8988T (cell line): Measurements from ENCODE around the gene ERBB2.

ENCODE experiments used
- DNase-seq: peaks from one replicate; pipeline ENCODE4 v3.0.0; 2011

The ERBB2 gene

GRCh38 chr17:39699818-39700147, at the start of gene ERBB2:
Gene ERBB2 (plus strand): TSS chr17:39700064. CDS start chr17:39700239, 175 bp downstream.
- peak; percentile 75 for DNase-seq

GRCh38 chr17:39650121-39650579, 49.7 kb upstream of the ERBB2 start:
- no peak for DNase-seq

GRCh38 chr17:39651923-39652586, 47.8 kb upstream of the ERBB2 start:
- no peak for DNase-seq

GRCh38 chr17:39652587-39653315, 47.1 kb upstream of the ERBB2 start:
- DNase-seq, result no peak

- DNase-seq, result no peak
Measured at GRCh38 chr17:39653316-39653661, 46.6 kb upstream of the ERBB2 start.

GRCh38 chr17:39653662-39654331, 46.1 kb upstream of the ERBB2 start:
- peak; percentile 86 for DNase-seq

GRCh38 chr17:39655105-39655504, 44.8 kb upstream of the ERBB2 start:
- DNase-seq, result no peak

GRCh38 chr17:39658346-39658745, 41.5 kb upstream of the ERBB2 start:
- DNase-seq, result no peak

GRCh38 chr17:39658760-39659159, 41.1 kb upstream of the ERBB2 start:
- no peak for DNase-seq

GRCh38 chr17:39659279-39660010, 40.4 kb upstream of the ERBB2 start:
- DNase-seq, result no peak

GRCh38 chr17:39660011-39660360, 39.9 kb upstream of the ERBB2 start:
- DNase-seq, result no peak

GRCh38 chr17:39660397-39661385, 39.2 kb upstream of the ERBB2 start:
- no peak for DNase-seq

- no peak for DNase-seq
Measured at GRCh38 chr17:39661744-39662541, 37.9 kb upstream of the ERBB2 start.

GRCh38 chr17:39662551-39663339, 37.1 kb upstream of the ERBB2 start:
- no peak for DNase-seq

- no peak for DNase-seq
Measured at GRCh38 chr17:39663340-39663687, 36.5 kb upstream of the ERBB2 start.

GRCh38 chr17:39663688-39664580, 35.9 kb upstream of the ERBB2 start:
- peak; percentile 83 for DNase-seq

- no peak for DNase-seq
Measured at GRCh38 chr17:39664581-39665561, 35.0 kb upstream of the ERBB2 start, which contains the start of gene TCAP. Gene TCAP (plus strand): TSS chr17:39665349. CDS start chr17:39665360, 11 bp downstream.

- DNase-seq, result peak; percentile 86
Measured at GRCh38 chr17:39665642-39666224, 34.1 kb upstream of the ERBB2 start.
